K562 (cell line): ENCODE data around the gene DCTN1. TPM values are rescaled to one million over a fixed set of nuclear protein-coding genes. Genes with fewer than 3 reads are reported as not detected.
A peak's percentile ranks its signal among the peaks of the same experiment; 100 is the strongest.

Experiments used
- BDP1 ChIP-seq: IDR thresholded peaks from 3 replicates; pipeline ENCODE4 v1.6.1; 2011; ENCODE audit not compliant: insufficient read length, insufficient read depth
- CCAR2 ChIP-seq: fragments of 200-400 bp; formaldehyde crosslinking; IDR thresholded peaks from 2 replicates; pipeline ENCODE4 v1.6.1; 2017; ENCODE audit warnings: mild to moderate bottlenecking, low read depth, low read length
- EP400 ChIP-seq: fragments of 450-650 bp; IDR thresholded peaks from 2 replicates; pipeline ENCODE4 v1.6.1; 2017; ENCODE audit warnings: antibody characterized with exemption, mild to moderate bottlenecking, moderate library complexity
- FUS ChIP-seq: fragments of 200-400 bp; formaldehyde crosslinking; optimal IDR thresholded peaks from 2 replicates; pipeline ENCODE3; 2017; ENCODE audit warnings: low read depth, low read length
- KLF16 ChIP-seq: IDR thresholded peaks from 2 replicates; pipeline ENCODE4 v1.6.1; 2016; ENCODE audit warnings: antibody characterized with exemption
- MTA3 ChIP-seq: fragments of 450-650 bp; formaldehyde crosslinking; IDR thresholded peaks from 2 replicates; pipeline ENCODE4 v1.6.1; 2017; ENCODE audit warnings: mild to moderate bottlenecking, borderline replicate concordance
- MTF1 ChIP-seq: fragments of 250-450 bp; sonication (Bioruptor Pico); IDR thresholded peaks from 2 replicates; pipeline ENCODE4 v1.9.0; 2021; ENCODE audit warnings: moderate library complexity, mild to moderate bottlenecking, inconsistent platforms, borderline replicate concordance
- NBN ChIP-seq: fragments of 450-650 bp; IDR thresholded peaks from 2 replicates; pipeline ENCODE4 v1.6.1; 2016; ENCODE audit warnings: low read depth, mild to moderate bottlenecking
- NFE2 ChIP-seq: IDR thresholded peaks from 2 replicates; pipeline ENCODE4 v1.6.1; 2014; ENCODE audit warnings: antibody characterized with exemption, low read depth
- POLR2A ChIP-seq: fragments of 450-650 bp; conservative IDR thresholded peaks from 2 replicates; pipeline ENCODE4 v1.6.1; 2016
- RBBP5 ChIP-seq: fragments of 200-600 bp; sonication (generic); IDR thresholded peaks from 2 replicates; pipeline ENCODE4 v1.6.1; 2012; ENCODE audit warnings: borderline replicate concordance, mild to moderate bottlenecking, low read length, control low read depth, inconsistent platforms; ENCODE audit not compliant: insufficient read depth, poor library complexity, severe bottlenecking
- RBFOX2 ChIP-seq: fragments of 200-400 bp; formaldehyde crosslinking; IDR thresholded peaks from 2 replicates; pipeline ENCODE4 v1.6.1; 2017; ENCODE audit warnings: low read depth, mild to moderate bottlenecking, low read length, moderate library complexity
- SMAD2 ChIP-seq: fragments of 150-350 bp; IDR thresholded peaks from 2 replicates; pipeline ENCODE4 v1.6.1; 2014; ENCODE audit warnings: low read depth, mild to moderate bottlenecking, low read length
- SUPT5H ChIP-seq: fragments of 450-650 bp; IDR thresholded peaks from 2 replicates; pipeline ENCODE4 v1.6.1; 2016
- TRIM28 ChIP-seq: fragments of 450-650 bp; IDR thresholded peaks from 2 replicates; pipeline ENCODE4 v1.6.1; 2017
- ZBTB7A ChIP-seq: IDR thresholded peaks from 2 replicates; pipeline ENCODE4 v1.6.1; 2011; ENCODE audit warnings: low read depth, mild to moderate bottlenecking, low read length, moderate library complexity, borderline replicate concordance; ENCODE audit not compliant: control insufficient read depth
- ZSCAN32 ChIP-seq: fragments of 450-650 bp; formaldehyde crosslinking; IDR thresholded peaks from 2 replicates; pipeline ENCODE4 v1.4.0; 2020; ENCODE audit warnings: mild to moderate bottlenecking, moderate library complexity
- polyA plus RNA-seq, 8 experiments: library from polyadenylated mRNA; depleted of rRNA in 4 of 8; stranded (reverse) in 5 of 8; unstranded in 3 of 8; fragments of >200 nt; fragmentation: Nextera tagmentation in 2 of 8; fragmentation: Illumina TruSeq in 1 of 8; extraction: Ambion mirVana in 2 of 8; extraction: Trizol in 1 of 8; gene quantifications; 2 replicates each; pipeline versions ENCODE4 v1.2.1 to v1.2.3, GENCODE V29; 2011 to 2014; ENCODE audit warnings: inconsistent platforms in 1 of 8, missing spikeins in 1 of 8
- total RNA-seq, 7 experiments: library from RNA; depleted of rRNA in 6 of 7; stranded (reverse); fragments of >200 nt in 6 of 7; fragmentation: Illumina TruSeq in 2 of 7; extraction: Trizol in 2 of 7; gene quantifications; 2 replicates each; pipeline versions ENCODE4 v1.2.1 to v1.2.3, GENCODE V29; 2011 to 2021; ENCODE audit warnings: low replicate concordance in 1 of 7
- TF ChIP-seq, protein P1 (sequence below): fragments of 450-650 bp; formaldehyde crosslinking; IDR thresholded peaks from 2 replicates; pipeline ENCODE4 v1.4.0; 2020; ENCODE audit warnings: mild to moderate bottlenecking, mixed read lengths
- TF ChIP-seq, protein P2 (sequence below): IDR thresholded peaks from 2 replicates; pipeline ENCODE4 v1.6.1; 2012; ENCODE audit warnings: low read depth, low read length, improper control_type of control experiment, borderline replicate concordance
- TF ChIP-seq, protein P3 (sequence below): sonication (generic); formaldehyde crosslinking; IDR thresholded peaks from 2 replicates; pipeline ENCODE4 v1.8.0; 2023; ENCODE audit warnings: missing genetic modification reagents, mild to moderate bottlenecking, borderline replicate concordance

DCTN1 gene
- total and polyA plus RNA-seq, 9 of the 15 experiments (the other 6 are each of a cell fraction or from before 2014, with no cell fraction given): 23.9 to 71.7 (median 45.0) TPM

DNA sequence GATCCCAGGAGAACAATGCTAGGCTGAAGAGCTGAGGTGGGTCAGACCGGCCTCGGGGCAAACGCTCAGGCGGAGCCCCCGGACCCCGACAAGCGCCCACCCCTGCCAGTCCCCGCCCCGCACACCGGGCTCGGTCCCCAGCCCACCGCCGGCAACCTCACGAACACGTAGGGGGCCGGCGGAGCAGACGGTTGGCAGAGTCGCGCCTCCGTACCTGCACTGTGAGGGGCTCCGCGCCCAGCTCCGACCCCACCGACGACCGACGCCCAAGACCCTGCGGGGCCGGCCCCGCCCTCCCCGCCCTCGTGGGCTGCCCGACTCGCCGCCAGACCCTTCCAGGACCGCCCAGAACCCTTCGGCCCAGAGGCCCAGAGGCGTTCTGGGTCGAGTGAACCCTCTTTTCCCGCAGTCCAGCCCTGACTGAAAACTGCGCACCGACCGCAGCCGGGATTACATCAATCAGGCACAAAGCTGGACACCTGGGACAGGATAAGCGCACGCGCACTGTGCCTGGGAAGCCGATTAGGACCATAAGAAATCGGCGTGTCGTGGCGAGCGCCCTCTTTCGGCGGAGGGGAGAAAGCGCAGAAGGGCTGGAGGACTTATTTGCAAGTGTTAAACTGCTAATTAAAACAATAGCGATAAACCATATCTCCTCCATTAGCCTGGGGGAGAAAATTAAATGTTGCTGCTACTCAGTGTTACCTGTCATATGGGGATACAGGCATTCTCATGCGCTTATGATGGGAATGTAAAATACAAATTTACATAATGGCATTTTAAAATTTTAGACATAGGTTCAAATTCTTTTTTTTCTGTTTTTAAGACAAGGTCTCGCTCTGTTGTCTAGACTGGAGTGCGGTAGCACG is 11.7 kb upstream of the DCTN1 start (continued):
- TF ChIP-seq POLR2A (peak; percentile 55; the same call in 1 of the 2 replicates), ZBTB7A (peak; percentile 93), FUS (no peak), CCAR2 (no peak), TRIM28 (no peak), KLF16 (peak; percentile 77), SMAD2 (no peak), NFE2 (peak; percentile 99), BDP1 (no peak), NBN (peak; percentile 63), ZSCAN32 (CRISPR knock-in tag) (no peak; the same call in 1 of the 2 replicates), MTA3 (peak; percentile 81; the same call in 1 of the 2 replicates), RBFOX2 (peak; percentile 67), MTF1 (no peak), RBBP5 (no peak), EP400 (peak; percentile 58), SUPT5H (peak; percentile 50)
- TF ChIP-seq, protein P1, sequence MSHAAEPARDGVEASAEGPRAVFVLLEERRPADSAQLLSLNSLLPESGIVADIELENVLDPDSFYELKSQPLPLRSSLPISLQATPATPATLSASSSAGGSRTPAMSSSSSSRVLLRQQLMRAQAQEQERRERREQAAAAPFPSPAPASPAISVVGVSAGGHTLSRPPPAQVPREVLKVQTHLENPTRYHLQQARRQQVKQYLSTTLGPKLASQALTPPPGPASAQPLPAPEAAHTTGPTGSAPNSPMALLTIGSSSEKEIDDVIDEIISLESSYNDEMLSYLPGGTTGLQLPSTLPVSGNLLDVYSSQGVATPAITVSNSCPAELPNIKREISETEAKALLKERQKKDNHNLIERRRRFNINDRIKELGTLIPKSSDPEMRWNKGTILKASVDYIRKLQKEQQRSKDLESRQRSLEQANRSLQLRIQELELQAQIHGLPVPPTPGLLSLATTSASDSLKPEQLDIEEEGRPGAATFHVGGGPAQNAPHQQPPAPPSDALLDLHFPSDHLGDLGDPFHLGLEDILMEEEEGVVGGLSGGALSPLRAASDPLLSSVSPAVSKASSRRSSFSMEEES (CRISPR knock-in tag): no peak
- TF ChIP-seq, protein P2, sequence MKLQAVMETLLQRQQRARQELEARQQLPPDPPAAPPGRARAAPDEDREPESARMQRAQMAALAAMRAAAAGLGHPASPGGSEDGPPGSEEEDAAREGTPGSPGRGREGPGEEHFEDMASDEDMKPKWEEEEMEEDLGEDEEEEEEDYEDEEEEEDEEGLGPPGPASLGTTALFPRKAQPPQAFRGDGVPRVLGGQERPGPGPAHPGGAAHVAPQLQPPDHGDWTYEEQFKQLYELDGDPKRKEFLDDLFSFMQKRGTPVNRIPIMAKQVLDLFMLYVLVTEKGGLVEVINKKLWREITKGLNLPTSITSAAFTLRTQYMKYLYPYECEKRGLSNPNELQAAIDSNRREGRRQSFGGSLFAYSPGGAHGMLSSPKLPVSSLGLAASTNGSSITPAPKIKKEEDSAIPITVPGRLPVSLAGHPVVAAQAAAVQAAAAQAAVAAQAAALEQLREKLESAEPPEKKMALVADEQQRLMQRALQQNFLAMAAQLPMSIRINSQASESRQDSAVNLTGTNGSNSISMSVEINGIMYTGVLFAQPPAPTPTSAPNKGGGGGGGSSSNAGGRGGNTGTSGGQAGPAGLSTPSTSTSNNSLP: peak; percentile 84
- TF ChIP-seq, protein P3, sequence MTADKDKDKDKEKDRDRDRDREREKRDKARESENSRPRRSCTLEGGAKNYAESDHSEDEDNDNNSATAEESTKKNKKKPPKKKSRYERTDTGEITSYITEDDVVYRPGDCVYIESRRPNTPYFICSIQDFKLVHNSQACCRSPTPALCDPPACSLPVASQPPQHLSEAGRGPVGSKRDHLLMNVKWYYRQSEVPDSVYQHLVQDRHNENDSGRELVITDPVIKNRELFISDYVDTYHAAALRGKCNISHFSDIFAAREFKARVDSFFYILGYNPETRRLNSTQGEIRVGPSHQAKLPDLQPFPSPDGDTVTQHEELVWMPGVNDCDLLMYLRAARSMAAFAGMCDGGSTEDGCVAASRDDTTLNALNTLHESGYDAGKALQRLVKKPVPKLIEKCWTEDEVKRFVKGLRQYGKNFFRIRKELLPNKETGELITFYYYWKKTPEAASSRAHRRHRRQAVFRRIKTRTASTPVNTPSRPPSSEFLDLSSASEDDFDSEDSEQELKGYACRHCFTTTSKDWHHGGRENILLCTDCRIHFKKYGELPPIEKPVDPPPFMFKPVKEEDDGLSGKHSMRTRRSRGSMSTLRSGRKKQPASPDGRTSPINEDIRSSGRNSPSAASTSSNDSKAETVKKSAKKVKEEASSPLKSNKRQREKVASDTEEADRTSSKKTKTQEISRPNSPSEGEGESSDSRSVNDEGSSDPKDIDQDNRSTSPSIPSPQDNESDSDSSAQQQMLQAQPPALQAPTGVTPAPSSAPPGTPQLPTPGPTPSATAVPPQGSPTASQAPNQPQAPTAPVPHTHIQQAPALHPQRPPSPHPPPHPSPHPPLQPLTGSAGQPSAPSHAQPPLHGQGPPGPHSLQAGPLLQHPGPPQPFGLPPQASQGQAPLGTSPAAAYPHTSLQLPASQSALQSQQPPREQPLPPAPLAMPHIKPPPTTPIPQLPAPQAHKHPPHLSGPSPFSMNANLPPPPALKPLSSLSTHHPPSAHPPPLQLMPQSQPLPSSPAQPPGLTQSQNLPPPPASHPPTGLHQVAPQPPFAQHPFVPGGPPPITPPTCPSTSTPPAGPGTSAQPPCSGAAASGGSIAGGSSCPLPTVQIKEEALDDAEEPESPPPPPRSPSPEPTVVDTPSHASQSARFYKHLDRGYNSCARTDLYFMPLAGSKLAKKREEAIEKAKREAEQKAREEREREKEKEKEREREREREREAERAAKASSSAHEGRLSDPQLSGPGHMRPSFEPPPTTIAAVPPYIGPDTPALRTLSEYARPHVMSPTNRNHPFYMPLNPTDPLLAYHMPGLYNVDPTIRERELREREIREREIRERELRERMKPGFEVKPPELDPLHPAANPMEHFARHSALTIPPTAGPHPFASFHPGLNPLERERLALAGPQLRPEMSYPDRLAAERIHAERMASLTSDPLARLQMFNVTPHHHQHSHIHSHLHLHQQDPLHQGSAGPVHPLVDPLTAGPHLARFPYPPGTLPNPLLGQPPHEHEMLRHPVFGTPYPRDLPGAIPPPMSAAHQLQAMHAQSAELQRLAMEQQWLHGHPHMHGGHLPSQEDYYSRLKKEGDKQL (CRISPR knock-in tag): no peak
